PC-3 (cell line): ENCODE data around the gene COL1A1.

Experiments
- CTCF ChIP-seq: fragments of 300-600 bp; sonication (generic); conservative IDR thresholded peaks from 2 replicates; pipeline ENCODE4 v1.5.1; 2017; ENCODE audit warnings: antibody characterized with exemption, low read depth, mild to moderate bottlenecking, low read length
- EZH2 ChIP-seq: fragments of 300-600 bp; sonication (generic); IDR thresholded peaks from one replicate; pipeline ENCODE4 v1.6.1; 2017; ENCODE audit warnings: antibody characterized with exemption, mild to moderate bottlenecking, low read length; ENCODE audit not compliant: unreplicated experiment

GRCh38 chr17:50241431-50241830 lies 40.0 kb upstream of the COL1A1 start:
- TF ChIP-seq CTCF: no peak
- TF ChIP-seq EZH2: no peak
